RWPE1 (cell line): ENCODE results near the gene AGAP1.
A peak's percentile ranks its signal among the peaks of the same experiment; 100 is the strongest.

Source experiments
- CTCF ChIA-PET: fragments of 350-600 bp; sonication (Branson Sonifier 250); formaldehyde crosslinking; extraction: SDS; loops from one replicate; lab custom pipeline; 2021; lab: Yijun Ruan, JAX
- POLR2A ChIA-PET: fragments of 400-600 bp; formaldehyde crosslinking; extraction: SDS; loops from one replicate; lab custom pipeline; 2020; ENCODE audit warnings: antibody characterized with exemption; ENCODE audit not compliant: low non-redundant PET; lab: Yijun Ruan, JAX
- DNase-seq: peaks from one replicate; pipeline ENCODE4 v3.0.0; 2012; ENCODE audit warnings: low spot score
- H3K27ac ChIP-seq: fragments of 450-650 bp; 2 replicates; pipeline ENCODE4 v1.5.1; 2017
- CTCF ChIP-seq: fragments of 450-650 bp; conservative IDR thresholded peaks from 2 replicates; pipeline ENCODE4 v1.5.1; 2017; ENCODE audit warnings: low read depth, mild to moderate bottlenecking

Gene AGAP1

DNA sequence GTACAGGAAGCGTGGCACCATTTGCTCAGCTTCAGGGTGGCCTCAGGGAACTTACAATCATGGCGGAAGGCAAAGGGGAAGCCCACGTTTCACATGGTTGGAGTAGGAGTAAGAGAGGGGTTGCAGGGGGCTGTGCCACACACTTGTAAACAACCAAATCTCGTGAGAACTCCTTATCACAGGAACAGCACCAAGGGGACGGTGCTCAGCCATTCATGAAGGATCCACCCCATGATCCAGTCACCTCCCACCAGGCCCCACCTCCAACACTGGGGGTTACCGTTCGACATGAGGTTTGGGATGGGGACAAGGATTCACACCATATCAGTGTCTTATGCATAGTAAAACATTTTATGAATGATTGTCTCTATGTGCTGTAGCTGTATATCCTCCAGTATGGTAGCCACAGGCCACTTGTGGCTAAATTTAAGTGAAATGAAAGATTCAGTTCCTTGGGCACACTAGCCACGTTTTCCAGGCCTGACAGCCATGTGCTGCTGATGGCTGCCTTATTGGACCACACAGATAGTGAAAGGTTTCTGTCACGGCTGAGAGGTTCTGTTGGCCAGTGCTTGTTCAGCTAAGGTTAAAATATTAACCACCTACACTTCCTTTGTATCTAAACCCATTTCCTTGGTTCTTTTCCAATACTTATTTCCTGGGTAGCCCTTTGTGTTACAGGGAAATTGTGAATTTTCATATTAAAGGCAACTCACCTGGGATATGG is 77.3 kb downstream of the AGAP1 start:
- ChIA-PET POLR2A (no interaction called here), CTCF (interaction anchor here (0.6 to 0.7 kb wide), 4 partner anchors 179 to 1268 kb away, joined by 3 to 4 read pairs (median 3); no protein-coding TSS in a partner anchor)
- no peak for DNase-seq
- TF ChIP-seq CTCF: no peak
- H3K27ac ChIP-seq: no peak overlapping the region

DNA sequence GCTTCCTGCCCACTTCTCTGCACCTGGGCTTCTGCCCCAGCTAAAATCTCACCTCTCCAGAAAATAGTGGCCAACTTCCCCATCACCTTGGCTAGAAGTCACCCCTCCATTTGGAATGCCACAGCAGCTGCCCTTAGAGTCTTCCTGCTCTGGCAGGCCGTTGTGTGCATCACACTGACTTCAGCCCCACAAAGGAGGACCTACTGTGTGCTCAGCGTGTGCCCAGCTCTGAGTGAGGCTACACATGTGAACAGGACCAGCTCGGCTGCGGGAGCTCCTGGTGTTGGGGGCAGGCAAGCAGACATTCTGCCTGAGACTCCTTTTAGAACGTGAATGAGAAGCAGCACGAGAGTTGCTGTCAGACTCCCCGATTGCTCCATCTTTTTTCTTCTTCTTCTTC is 78.7 kb downstream of the AGAP1 start:
- POLR2A ChIA-PET: no interaction called here
- no peak for TF ChIP-seq CTCF
- no peak for DNase-seq
- H3K27ac ChIP-seq: no peak overlapping the region
- CTCF ChIA-PET: no interaction called here

DNA sequence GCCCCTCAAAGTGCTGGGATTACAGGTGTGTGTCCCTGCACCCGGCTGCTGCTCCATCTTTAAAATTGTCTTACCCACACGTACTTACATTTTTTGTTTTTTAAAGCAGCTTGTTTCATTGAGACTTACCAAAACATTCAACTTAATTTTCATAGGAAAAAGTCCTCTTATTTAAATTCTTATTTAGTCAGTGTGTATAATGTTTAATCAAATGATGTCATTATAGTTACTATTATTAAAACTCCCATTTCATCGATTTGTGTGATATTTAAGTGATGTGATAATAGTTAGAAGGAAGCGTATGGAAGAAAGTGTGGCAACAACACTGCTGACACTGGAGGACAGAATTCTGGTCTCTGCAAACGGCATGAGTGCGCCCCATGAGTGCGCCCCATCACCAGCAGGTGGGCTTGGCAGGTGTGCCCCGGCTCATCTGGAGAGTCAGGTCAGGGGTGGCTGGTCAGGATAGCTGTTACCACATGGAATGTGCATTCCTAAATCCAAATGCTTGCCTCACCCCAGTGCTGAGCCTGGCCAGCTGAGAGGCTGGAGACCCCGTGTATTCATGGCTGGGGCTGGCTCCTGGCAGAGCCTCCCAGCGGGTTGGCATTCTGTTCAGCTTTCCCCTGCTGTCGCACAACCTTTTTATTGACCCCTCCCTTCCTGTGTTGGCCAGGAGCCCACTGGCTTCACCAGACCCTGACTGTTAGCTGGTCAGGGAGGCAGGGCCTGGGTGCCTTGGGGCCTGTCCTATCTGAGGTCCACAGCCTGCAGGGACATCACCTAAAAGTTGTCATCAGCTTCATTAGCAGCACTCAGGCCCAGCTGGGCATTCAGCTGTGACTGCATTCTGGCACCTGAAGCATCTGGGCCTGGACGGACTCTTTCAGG is 79.7 kb downstream of the AGAP1 start:
- ChIA-PET CTCF (interaction anchor here (0.6 kb wide), 1 partner anchor 10 kb away, joined by 5 read pairs; no protein-coding TSS in a partner anchor), POLR2A (no interaction called here)
- DNase-seq: no peak
- TF ChIP-seq CTCF: no peak
- no peak overlapping the region for H3K27ac ChIP-seq

DNA sequence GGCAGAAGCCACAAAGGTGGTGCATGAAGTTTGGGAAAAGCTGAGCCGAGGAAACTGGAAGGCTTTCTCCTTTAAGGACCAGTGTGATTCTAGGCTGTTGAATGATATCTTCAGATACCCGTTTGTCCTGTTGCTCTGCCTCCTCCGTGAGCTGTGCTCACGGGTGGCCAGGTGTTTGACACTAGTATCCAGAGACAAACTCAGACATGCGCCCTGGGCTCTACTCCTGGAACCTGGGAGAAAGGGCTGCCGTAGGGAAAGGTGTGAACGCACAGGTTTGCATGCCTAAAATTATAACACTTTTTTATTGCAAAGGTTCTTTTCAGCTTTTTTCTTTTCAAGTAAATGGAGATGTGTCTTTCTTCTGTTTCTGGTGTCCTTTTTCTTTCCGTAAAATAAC is 81.6 kb downstream of the AGAP1 start:
- DNase-seq: no peak
- TF ChIP-seq CTCF: no peak
- ChIA-PET POLR2A (no interaction called here), CTCF (no interaction called here)
- H3K27ac ChIP-seq: no peak overlapping the region

GRCh38 chr2:235575904-235576303 is 82.1 kb downstream of the AGAP1 start:
- CTCF ChIA-PET: no interaction called here
- no peak for DNase-seq
- POLR2A ChIA-PET: no interaction called here
- no peak for TF ChIP-seq CTCF
- H3K27ac ChIP-seq: no peak overlapping the region

DNA sequence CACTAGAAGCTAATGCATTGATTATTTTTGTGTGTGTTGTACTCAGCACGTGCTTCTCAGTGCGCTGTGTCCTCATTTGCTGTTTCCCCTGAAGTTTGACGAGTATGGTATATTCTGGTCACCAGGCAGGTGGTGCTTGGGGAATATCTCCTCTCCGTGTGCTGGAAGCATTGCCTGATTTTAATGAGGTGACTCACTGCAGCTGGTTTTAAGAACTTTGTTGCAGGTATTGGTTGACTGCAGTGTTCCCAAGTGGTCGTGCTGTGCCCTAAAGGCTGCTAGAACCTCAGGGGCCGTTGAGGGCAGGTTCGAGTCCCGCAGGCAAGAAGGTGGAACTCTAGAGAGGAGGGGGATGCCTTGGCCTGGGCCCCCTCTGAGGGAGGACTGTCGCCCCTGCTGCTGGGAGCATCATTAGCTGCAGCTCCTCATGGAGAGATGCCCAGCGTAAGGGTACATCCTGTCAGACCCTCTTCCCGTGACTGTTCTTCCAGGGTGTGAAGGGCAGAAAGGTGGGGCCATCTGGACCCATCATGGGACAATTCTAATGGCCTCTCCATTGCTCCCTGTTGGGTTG is 82.6 kb downstream of the AGAP1 start:
- CTCF ChIA-PET: interaction anchor here (0.6 kb wide), 1 partner anchor 68 kb away, joined by 3 read pairs; no protein-coding TSS in a partner anchor
- POLR2A ChIA-PET: no interaction called here
- peak; percentile 13 for DNase-seq
- no peak overlapping the region for H3K27ac ChIP-seq
- no peak for TF ChIP-seq CTCF
